Spleen (tissue), 7 donors: Measurements from ENCODE around the gene RAPGEF4.

Experiments
- POLR2AphosphoS5 ChIP-seq, 3 donors: sonication (generic); formaldehyde crosslinking; IDR thresholded peaks; one replicate each; pipeline ENCODE4 v1.5.1; 2017; ENCODE audit warnings: antibody characterized with exemption in 3 of 3
- TF ChIP-seq, protein P1 (sequence below), 11 experiments: fragments of 200-600 bp in 7 of 11; fragments of 450-650 bp in 4 of 11; sonication (generic) in 4 of 11; IDR thresholded peaks in 8 of 11; conservative IDR thresholded peaks in 3 of 11; 1 replicate in 7 of 11; 2 replicates in 4 of 11; pipeline versions ENCODE4 v1.4.0 to v1.8.0; 2016 to 2021; ENCODE audit warnings: antibody characterized with exemption in 11 of 11, inconsistent platforms in 4 of 11, mild to moderate bottlenecking in 1 of 11
- donor health status: DM: no; HTN: no; CAD: no; lungs with moderate emphysema.
- donor health status: DM: no; HTN: no; CAD: no.
- donor health status: DM: no; HTN: no; CAD: no.

DNA sequence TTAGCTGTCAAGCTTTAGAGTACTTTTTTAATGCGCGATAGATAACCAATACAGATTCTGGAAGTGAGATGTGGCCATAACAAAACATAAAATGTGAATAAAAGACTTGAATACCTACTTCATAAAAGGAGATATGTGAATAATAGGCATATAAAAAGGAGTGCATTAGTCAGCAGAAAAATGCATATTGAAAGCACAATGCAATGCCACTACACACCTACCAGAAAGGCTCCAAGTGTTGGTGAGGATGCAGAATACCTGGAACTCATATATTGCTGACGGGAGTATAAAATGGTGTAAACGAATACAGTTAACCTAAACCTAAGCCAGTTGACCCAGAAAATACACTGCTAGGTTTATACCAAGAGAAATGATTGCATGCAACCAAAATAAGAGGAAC is 10.9 kb upstream of the RAPGEF4 start:
- no peak for TF ChIP-seq POLR2AphosphoS5 (IDR thresholded peaks at IDR 0.05)
- TF ChIP-seq, protein P1, sequence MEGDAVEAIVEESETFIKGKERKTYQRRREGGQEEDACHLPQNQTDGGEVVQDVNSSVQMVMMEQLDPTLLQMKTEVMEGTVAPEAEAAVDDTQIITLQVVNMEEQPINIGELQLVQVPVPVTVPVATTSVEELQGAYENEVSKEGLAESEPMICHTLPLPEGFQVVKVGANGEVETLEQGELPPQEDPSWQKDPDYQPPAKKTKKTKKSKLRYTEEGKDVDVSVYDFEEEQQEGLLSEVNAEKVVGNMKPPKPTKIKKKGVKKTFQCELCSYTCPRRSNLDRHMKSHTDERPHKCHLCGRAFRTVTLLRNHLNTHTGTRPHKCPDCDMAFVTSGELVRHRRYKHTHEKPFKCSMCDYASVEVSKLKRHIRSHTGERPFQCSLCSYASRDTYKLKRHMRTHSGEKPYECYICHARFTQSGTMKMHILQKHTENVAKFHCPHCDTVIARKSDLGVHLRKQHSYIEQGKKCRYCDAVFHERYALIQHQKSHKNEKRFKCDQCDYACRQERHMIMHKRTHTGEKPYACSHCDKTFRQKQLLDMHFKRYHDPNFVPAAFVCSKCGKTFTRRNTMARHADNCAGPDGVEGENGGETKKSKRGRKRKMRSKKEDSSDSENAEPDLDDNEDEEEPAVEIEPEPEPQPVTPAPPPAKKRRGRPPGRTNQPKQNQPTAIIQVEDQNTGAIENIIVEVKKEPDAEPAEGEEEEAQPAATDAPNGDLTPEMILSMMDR (IDR thresholded peaks at IDR 0.05 in 8 of 11, conservative IDR thresholded peaks at IDR 0.05 in 3 of 11) = no peak
